GM18517 (cell line): Measurements from ENCODE around the gene NUP98.

Experiments used
- ATAC-seq: cut with Tn5 transposase; IDR thresholded peaks from one replicate; pipeline ENCODE4 v1.9.1; 2021; ENCODE audit warnings: mild to moderate bottlenecking, moderate library complexity; ENCODE audit not compliant: unreplicated experiment

NUP98 gene

GRCh38 chr11:3738723-3739122 lies 58.6 kb downstream of the NUP98 start:
- ATAC-seq, result no peak

- no peak for ATAC-seq
Observed at GRCh38 chr11:3738241-3738640, 59.1 kb downstream of the NUP98 start.

DNA sequence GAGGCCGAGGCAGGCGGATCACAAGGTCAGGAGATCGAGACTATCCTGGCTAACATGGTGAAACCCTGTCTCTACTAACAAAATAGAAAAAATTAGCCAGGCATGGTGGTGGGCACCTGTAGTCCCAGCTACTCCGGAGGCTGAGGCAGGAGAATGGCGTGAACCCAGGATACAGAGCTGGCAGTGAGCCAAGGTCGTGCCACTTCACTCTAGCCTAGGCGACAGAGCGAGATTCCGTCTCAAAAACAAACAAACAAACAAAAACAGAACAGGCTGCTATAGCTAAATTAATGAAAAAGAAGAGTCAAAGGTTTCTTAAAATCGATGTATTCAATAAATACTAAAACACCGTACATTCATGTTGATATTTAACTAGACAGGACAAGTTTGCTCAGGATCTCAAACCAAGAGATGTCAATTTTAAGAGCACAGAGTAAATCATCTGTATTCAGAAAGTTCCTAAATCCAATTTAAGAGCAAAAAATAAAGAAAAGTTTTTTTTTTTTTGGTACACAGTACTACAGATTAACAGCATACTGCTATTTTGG lies 59.9 kb downstream of the NUP98 start:
- no peak for ATAC-seq

DNA sequence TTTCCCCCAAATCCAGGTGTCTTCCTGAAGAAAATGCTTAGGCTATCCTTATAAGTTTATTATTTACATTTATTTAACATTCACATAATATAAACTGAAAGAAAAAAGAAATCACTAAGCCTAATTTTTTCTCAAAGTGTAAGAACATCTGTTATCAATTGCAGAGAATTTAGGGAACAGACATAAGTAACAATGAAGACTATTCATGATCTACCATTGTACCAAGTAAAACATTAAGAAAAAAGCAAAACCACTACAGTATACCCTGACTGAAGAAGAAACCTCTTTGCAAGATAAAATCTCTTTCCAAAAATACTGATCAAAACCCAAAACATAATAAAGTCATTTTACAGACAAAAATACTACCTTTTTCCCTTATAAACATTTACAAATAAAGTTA lies 60.5 kb downstream of the NUP98 start:
- no peak for ATAC-seq

DNA sequence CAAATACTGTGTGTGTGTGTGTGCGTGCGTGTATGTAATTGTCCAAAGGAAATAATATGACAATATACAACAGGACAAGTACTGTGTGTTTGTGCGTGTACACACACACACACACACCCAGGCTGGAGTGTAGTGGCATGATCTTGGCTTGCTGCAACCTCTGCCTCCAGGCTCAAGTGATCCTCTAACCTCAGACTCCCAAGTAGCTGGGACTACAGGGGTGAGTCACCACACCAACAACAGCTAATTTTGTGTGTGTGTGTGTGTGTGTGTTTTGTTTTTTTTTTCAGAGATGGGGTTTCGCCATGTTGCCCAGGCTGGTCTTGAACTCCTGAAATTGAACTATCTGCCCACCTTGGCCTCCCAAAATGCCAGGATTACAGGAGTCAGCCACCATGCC lies 61.5 kb downstream of the NUP98 start:
- ATAC-seq, result no peak

- ATAC-seq, result no peak
Observed at GRCh38 chr11:3732671-3733436, 64.5 kb downstream of the NUP98 start.

- no peak for ATAC-seq
Observed at GRCh38 chr11:3723014-3723708, 74.2 kb downstream of the NUP98 start.

DNA sequence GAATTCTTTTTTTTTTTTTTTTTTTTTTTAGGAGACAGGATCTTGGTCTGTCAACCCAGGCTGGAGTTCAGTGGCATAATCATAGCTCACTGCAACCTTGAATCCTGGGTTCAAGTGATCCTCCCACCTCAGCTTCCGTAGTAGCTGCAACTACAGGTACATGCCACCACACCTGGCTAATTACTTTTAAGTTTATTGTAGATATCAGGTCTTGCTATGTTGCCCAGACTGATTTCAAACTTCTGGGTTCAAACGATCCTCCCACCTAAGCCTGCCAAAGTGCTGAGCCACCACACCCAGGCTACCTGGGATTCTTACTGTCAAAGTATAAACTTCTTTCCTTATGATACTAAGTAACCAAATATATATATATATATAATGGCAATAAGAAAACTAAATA lies 75.3 kb downstream of the NUP98 start:
- ATAC-seq, result no peak

GRCh38 chr11:3720997-3721396 lies 76.4 kb downstream of the NUP98 start:
- ATAC-seq, result no peak

GRCh38 chr11:3712274-3712673 lies 85.1 kb downstream of the NUP98 start:
- no peak for ATAC-seq

- no peak for ATAC-seq
Observed at GRCh38 chr11:3710485-3711259, 86.7 kb downstream of the NUP98 start.

GRCh38 chr11:3709977-3710376 lies 87.4 kb downstream of the NUP98 start:
- ATAC-seq, result no peak

GRCh38 chr11:3707176-3707575 lies 90.2 kb downstream of the NUP98 start:
- ATAC-seq, result no peak

- no peak for ATAC-seq
Observed at GRCh38 chr11:3703383-3703782, 94.0 kb downstream of the NUP98 start.

DNA sequence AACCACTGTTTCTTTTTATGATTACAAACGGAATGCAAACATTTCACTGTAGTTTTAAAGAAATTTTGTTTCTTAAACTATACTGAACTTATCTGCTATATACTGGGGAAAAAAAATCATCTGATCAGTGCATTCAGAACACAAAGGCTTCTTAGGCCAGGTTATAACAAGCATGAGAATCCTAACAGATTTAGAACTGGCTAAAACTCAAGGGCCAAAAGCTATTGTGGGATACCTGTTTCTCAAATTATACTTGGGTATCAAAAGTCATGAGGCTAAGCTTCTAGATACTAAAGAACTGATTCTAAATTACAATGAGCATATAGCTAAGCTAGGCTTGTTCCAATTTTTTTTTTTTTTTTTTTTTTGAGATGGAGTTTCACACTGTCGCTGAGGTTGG lies 96.4 kb downstream of the NUP98 start:
- ATAC-seq, result no peak

- ATAC-seq, result no peak
Observed at GRCh38 chr11:3700410-3700809, 96.9 kb downstream of the NUP98 start.

- ATAC-seq, result no peak
Observed at GRCh38 chr11:3686751-3687150, 110.6 kb downstream of the NUP98 start.

- ATAC-seq, result no peak
Observed at GRCh38 chr11:3685923-3686322, 111.4 kb downstream of the NUP98 start.

DNA sequence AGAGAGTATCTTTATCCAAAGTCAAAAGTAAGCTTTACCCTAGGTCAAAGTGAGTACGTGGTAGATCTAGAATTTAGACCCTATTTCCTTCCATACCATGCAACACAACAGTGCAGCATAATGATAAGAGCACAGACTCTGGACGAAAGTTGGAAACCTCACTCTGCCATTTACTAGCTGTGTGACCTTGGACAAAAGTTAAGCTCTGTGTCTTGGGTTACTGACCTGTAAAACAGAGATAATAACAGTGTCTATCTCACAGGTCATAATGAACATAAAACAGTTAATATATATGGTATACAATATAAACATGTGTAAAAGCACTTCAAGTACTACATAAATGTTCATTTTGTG lies 112.6 kb downstream of the NUP98 start:
- ATAC-seq, result no peak

DNA sequence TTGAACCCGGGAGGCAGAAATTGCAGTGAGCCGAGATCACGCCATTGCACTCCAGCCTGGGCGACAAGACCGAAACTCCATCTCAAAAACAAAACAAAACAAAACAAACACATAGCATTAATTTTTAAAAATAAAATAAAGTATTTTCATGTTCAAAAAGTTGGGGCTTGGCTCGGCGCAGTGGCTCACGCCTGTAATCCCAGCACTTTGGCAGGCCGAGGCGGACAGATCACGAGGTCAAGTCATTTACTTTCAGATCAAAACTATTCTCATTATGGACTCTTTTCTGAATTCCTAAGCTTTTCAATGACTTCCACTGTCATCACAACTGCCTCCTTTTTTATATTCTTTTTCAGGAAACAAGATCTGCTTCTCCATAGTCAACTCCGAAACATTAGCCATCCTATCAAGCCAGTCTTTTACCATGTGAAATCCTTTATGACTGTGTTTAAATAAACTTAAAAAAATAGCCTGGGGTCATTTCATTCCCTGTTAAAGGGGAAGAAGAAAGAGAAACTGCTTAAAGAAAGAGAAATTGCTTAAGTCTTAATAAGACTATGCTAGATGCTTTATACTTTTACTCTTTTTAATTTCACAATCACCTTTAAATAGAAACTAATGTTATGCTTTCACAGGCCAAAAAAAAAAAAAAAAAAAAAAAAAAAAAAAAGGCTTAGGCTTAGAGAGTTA lies 113.1 kb downstream of the NUP98 start:
- ATAC-seq, result no peak

GRCh38 chr11:3683039-3683438 lies 114.3 kb downstream of the NUP98 start:
- ATAC-seq, result no peak
